ENCODE measurements around the gene RAB33A.

Gene RAB33A

DNA sequence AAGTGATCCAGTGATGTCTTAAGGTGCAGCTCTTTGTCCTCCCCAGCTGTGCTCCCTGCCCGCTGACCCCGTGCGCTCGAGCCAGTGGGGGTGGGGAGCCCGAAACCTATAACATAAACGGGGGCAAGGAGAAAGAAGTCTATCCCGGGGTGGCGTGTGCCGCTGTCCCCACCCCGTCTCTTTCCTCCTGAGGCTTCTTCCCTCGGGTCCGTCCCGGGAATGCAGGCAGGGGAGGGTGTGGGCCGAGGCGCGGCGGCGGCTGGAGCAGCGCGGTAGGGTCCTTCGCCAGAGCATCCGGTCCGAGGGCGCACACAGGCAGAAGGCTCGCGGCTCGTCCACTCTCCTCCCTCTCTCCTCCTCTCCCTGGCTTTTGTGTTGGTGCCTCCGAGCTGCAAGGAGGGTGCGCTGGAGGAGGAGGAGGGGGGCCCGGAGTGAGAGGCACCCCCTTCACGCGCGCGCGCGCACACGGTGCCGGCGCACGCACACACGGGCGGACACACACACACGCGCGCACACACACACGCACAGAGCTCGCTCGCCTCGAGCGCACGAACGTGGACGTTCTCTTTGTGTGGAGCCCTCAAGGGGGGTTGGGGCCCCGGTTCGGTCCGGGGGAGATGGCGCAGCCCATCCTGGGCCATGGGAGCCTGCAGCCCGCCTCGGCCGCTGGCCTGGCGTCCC, at the start of gene RAB33A:
Gene RAB33A (plus strand): TSS at position 517 of the 681 bp plus-strand sequence. CDS start 101 bp downstream, at position 618.
- Mint-ChIP-seq H3K4me3 (peak within 1 kb of the TSS; percentile 79 to 80 (median 79)), H3K36me3 (ENCODE audit: low read depth) (no peaks in the 10 kb centered on the region), H3K27ac (peak within 1 kb of the TSS in 1 of 3 experiments; percentile 62), H3K4me1 (peaks cover 24% of the 10 kb centered on the region), H3K9me3 (peaks cover 7% of the 10 kb centered on the region), H3K27me3 (ENCODE audit: low read depth) (peaks cover 22% of the 10 kb centered on the region)
- TF ChIP-seq CTCF (IDR thresholded peaks at IDR 0.05; ENCODE audit: unreplicated experiment in 3 of 3), result no peak

DNA sequence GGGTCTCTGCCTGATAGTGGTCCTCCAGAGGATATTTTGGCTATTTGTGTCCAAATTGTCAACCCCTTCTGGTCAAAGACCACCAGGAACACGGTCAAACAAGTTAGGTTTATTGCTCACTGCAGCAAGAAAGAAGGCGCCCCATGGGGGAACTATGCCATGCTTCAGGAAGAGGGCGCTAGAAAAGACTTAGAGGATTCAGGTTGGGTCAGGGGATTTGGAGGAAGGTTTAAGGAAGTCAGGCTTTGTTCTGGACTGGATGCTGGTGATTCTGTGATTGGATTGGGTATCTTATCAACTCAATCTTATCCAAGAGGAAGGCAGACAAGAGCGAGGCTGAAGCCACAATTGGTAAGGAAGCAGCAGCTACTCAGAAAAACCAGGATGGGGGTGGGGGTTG, 47.2 kb upstream of the RAB33A start:
- Mint-ChIP-seq H3K36me3 (ENCODE audit: low read depth) (peaks cover 31% of the 10 kb centered on the region), H3K4me1 (peaks cover 8% of the 10 kb centered on the region), H3K9me3 (peaks cover 16% of the 10 kb centered on the region), H3K4me3 (no peak overlapping the region), H3K27ac (no peak overlapping the region), H3K27me3 (ENCODE audit: low read depth) (no peaks in the 10 kb centered on the region)
- no peak for TF ChIP-seq CTCF (IDR thresholded peaks at IDR 0.05; ENCODE audit: unreplicated experiment in 3 of 3)

DNA sequence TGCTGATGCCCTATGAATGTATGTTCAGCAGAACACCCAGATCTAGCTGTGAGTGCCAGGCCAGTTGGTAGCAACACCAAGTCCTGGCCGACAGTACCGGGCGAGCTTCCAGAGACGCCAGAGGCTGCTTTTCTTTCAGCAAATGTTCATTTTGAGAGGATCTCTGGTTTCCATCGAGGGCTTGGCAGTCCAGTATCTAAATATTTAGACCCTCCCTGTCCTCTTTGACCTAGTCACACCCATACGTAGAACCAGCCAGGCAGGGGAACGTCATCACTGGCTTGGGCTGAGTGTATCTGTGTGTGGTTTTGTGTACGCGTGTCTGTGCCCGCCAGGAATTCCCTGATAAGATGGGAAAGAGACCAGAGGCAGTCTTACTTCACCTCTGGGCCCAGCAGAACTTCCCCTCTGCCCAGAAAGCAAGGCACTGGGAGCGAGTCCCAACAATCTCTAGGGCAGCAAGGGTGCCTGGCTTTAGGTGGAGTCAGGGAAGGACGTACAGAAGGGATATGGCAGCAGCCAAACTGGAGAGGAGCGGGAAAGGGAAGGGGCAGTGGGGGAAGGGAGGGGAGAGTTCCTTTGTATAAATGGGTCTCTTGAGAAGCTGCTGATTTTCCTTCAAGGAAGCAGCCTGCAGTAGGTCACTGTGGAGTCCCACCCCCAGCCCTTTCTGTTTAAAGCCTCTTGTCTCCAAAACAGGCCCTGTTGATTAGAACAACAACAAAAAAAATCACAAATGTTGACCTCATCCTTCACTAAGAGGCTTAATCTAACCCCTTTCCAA, 46.5 kb upstream of the RAB33A start:
- Mint-ChIP-seq H3K27me3 (ENCODE audit: low read depth) (no peaks in the 10 kb centered on the region), H3K4me1 (peaks cover 1% of the 10 kb centered on the region), H3K9me3 (peaks cover 16% of the 10 kb centered on the region), H3K27ac (no peak overlapping the region), H3K36me3 (ENCODE audit: low read depth) (peaks cover 34% of the 10 kb centered on the region), H3K4me3 (no peak overlapping the region)
- TF ChIP-seq CTCF (IDR thresholded peaks at IDR 0.05; ENCODE audit: unreplicated experiment in 3 of 3), result no peak

GRCh38 chrX:130130990-130131389, 40.8 kb upstream of the RAB33A start:
- peaks cover 41% of the 10 kb centered on the region for H3K36me3 Mint-ChIP-seq (ENCODE audit: low read depth)
- peak overlapping the region in 1 of 3 experiments; percentile 73 for H3K27ac Mint-ChIP-seq
- H3K4me1 Mint-ChIP-seq, result no peaks in the 10 kb centered on the region
- no peak overlapping the region for H3K4me3 Mint-ChIP-seq
- H3K9me3 Mint-ChIP-seq, result peaks cover 12% of the 10 kb centered on the region
- TF ChIP-seq CTCF (IDR thresholded peaks at IDR 0.05; ENCODE audit: unreplicated experiment in 3 of 3), result no peak
- H3K27me3 Mint-ChIP-seq (ENCODE audit: low read depth), result no peaks in the 10 kb centered on the region

GRCh38 chrX:130136496-130136895, 35.3 kb upstream of the RAB33A start:
- Mint-ChIP-seq H3K27ac (peak overlapping the region in 1 of 3 experiments; percentile 87), H3K9me3 (peaks cover 3% of the 10 kb centered on the region)
- TF ChIP-seq CTCF (IDR thresholded peaks at IDR 0.05; ENCODE audit: unreplicated experiment in 3 of 3), result no peak

More at GRCh38 chrX:130136496-130136895, 35.3 kb upstream of the RAB33A start:
- peaks cover 50% of the 10 kb centered on the region for H3K36me3 Mint-ChIP-seq (ENCODE audit: low read depth)
- H3K4me3 Mint-ChIP-seq, result no peak overlapping the region
- no peaks in the 10 kb centered on the region for H3K27me3 Mint-ChIP-seq (ENCODE audit: low read depth)
- H3K4me1 Mint-ChIP-seq, result no peaks in the 10 kb centered on the region

Data from nephron (organoid).